ENCODE data around the gene RGPD3.

DNA sequence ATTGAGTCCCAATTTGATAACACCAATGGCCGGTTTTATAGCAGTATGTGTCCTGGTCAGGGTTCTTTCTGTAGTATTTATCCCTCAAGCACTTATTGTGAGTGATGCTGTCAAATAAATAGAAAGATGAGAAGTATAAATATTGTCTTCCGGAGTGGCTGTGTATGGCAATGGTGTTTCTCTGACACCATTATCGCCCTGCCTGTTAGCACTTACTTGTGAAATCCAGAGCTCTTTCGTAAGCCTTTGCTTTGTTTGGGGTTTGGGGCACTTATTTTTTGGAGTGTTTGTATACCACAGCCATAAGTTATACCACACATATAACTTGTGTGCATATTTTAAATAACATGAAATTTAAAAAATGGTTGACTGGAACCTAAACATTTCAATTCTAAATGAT, 48.2 kb upstream of the RGPD3 start:
- TF ChIP-seq CTCF (conservative IDR thresholded peaks at IDR 0.05; ENCODE audit: low read depth in 2 of 2) (no peak), POLR2AphosphoS5 (IDR thresholded peaks at IDR 0.05; ENCODE audit: low read depth) (no peak), JUNB (IDR thresholded peaks at IDR 0.05; ENCODE audit: unreplicated experiment) (no peak), EZH2phosphoT487 (IDR thresholded peaks at IDR 0.05; ENCODE audit: unreplicated experiment) (no peak), REST (IDR thresholded peaks at IDR 0.05; ENCODE audit: unreplicated experiment) (no peak), EZH2 (IDR thresholded peaks at IDR 0.05; ENCODE audit: low read depth, unreplicated experiment) (no peak), NANOG (IDR thresholded peaks at IDR 0.05; ENCODE audit: borderline replicate concordance) (no peak), CREB1 (CRISPR knock-in tag; IDR thresholded peaks at IDR 0.05; ENCODE audit: low read depth) (no peak), ZNF331 (CRISPR knock-in tag; IDR thresholded peaks at IDR 0.05; ENCODE audit: low read depth) (no peak), ETS1 (IDR thresholded peaks at IDR 0.05) (no peak), ZNF114 (CRISPR knock-in tag; IDR thresholded peaks at IDR 0.05) (no peak)
